PC-9 (cell line): ENCODE results near the gene NR1H4.

Experiments used
- EZH2 ChIP-seq: fragments of 200-600 bp; sonication (generic); IDR thresholded peaks from 2 replicates; pipeline ENCODE4 v1.8.0; 2017; ENCODE audit warnings: antibody characterized with exemption, low read depth
- TF ChIP-seq, protein P1 (sequence below): fragments of 200-600 bp; sonication (generic); conservative IDR thresholded peaks from 2 replicates; pipeline ENCODE4 v1.6.1; 2017; ENCODE audit warnings: mixed run types, antibody characterized with exemption, mild to moderate bottlenecking, moderate library complexity

GRCh38 chr12:100448656-100449055, 25.0 kb upstream of the NR1H4 start:
- TF ChIP-seq, protein P1, sequence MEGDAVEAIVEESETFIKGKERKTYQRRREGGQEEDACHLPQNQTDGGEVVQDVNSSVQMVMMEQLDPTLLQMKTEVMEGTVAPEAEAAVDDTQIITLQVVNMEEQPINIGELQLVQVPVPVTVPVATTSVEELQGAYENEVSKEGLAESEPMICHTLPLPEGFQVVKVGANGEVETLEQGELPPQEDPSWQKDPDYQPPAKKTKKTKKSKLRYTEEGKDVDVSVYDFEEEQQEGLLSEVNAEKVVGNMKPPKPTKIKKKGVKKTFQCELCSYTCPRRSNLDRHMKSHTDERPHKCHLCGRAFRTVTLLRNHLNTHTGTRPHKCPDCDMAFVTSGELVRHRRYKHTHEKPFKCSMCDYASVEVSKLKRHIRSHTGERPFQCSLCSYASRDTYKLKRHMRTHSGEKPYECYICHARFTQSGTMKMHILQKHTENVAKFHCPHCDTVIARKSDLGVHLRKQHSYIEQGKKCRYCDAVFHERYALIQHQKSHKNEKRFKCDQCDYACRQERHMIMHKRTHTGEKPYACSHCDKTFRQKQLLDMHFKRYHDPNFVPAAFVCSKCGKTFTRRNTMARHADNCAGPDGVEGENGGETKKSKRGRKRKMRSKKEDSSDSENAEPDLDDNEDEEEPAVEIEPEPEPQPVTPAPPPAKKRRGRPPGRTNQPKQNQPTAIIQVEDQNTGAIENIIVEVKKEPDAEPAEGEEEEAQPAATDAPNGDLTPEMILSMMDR, result no peak
- TF ChIP-seq EZH2, result no peak
